Colonic mucosa (tissue), 4 donors: ENCODE results near the gene NRM. TPM values are rescaled to one million over a fixed set of nuclear protein-coding genes. Genes with fewer than 3 reads are reported as not detected.
"Not testable (repeated sequence)": the region's sequence is repeated elsewhere in the genome, so short reads cannot be mapped to it uniquely, and the experiment has no call there.

Experiments
- DNase-seq: peaks from one replicate; pipeline ENCODE4 v3.0.0-alpha.2; 2020
- H3K27ac ChIP-seq: fragments of 200-600 bp; one replicate; pipeline ENCODE4 v1.8.0; 2021
- H3K27me3 ChIP-seq: fragments of 200-600 bp; one replicate; pipeline ENCODE4 v1.8.0; 2021
- H3K36me3 ChIP-seq: fragments of 200-600 bp; one replicate; pipeline ENCODE4 v1.8.0; 2021
- H3K4me1 ChIP-seq: fragments of 200-600 bp; one replicate; pipeline ENCODE4 v1.8.0; 2021; ENCODE audit warnings: mild to moderate bottlenecking
- H3K4me3 ChIP-seq: fragments of 200-600 bp; one replicate; pipeline ENCODE4 v1.8.0; 2021
- H3K9ac ChIP-seq, 2 donors: one replicate each; pipeline ENCODE4 v1.7.0; 2013; ENCODE audit warnings: control low read depth in 2 of 2, low read depth in 2 of 2, low read length in 2 of 2
- H3K9me3 ChIP-seq: fragments of 200-600 bp; one replicate; pipeline ENCODE4 v1.8.0; 2021
- CTCF ChIP-seq: fragments of 200-600 bp; IDR thresholded peaks from one replicate; pipeline ENCODE4 v1.8.0; 2022; ENCODE audit warnings: antibody characterized with exemption, mild to moderate bottlenecking
- intact Hi-C: fragments of 100-400 bp; cut with DNase I; formaldehyde crosslinking; loops from one replicate; pipeline ENCODE4 v1.14.1; 2022
- total RNA-seq, 2 donors: library from RNA; stranded (reverse); fragmentation: NEBNext Ultra II Directional in 1 of 2; extraction: Animal tissue kit (Norgen Biotek cat#: 25700) in 1 of 2; gene quantifications; one replicate each; pipeline ENCODE4 v1.2.1, GENCODE V29; 2021
- donor health status: healthy.
- donor health status: DM: no; HTN: no; CAD: no.
- donor health status: DM: no; HTN: no; CAD: no.

Gene NRM
- total RNA-seq, 2 donors from 2014 or later: 7.4 to 19.2 TPM

- Histone ChIP-seq H3K36me3 (peaks cover 25% of the 10 kb centered on the region), H3K9me3 (no peaks in the 10 kb centered on the region), H3K27me3 (no peaks in the 10 kb centered on the region), H3K9ac (no peak overlapping the region), H3K4me1 (no peaks in the 10 kb centered on the region), H3K4me3 (no peak overlapping the region), H3K27ac (no peak overlapping the region)
- intact Hi-C loops: no loop called here
- no peak for TF ChIP-seq CTCF
- DNase-seq: no peak
These were observed 25.6 kb downstream of the NRM start for GRCh38 chr6:30664994-30665767.

GRCh38 chr6:30657922-30658321 is 32.9 kb downstream of the NRM start:
- H3K9me3 ChIP-seq, intact Hi-C loops, H3K27me3 ChIP-seq, H3K27ac ChIP-seq, DNase-seq, H3K9ac ChIP-seq, H3K4me3 ChIP-seq, H3K4me1 ChIP-seq: not testable (repeated sequence)
- H3K36me3 ChIP-seq: peaks cover 24% of the 10 kb centered on the region

- no peak for TF ChIP-seq CTCF
- Histone ChIP-seq H3K27me3 (no peaks in the 10 kb centered on the region), H3K4me3 (no peak overlapping the region), H3K36me3 (peaks cover 24% of the 10 kb centered on the region), H3K9ac (no peak overlapping the region), H3K4me1 (no peaks in the 10 kb centered on the region), H3K27ac (no peak overlapping the region), H3K9me3 (no peaks in the 10 kb centered on the region)
- DNase-seq: no peak
- intact Hi-C loops: no loop called here
These were observed 33.3 kb downstream of the NRM start for GRCh38 chr6:30657454-30657853.

- H3K9me3 ChIP-seq: no peaks in the 10 kb centered on the region
- no peak overlapping the region for H3K4me3 ChIP-seq
- no peak overlapping the region for H3K27ac ChIP-seq
- no peak for DNase-seq
- no peak for TF ChIP-seq CTCF
- H3K27me3 ChIP-seq: no peaks in the 10 kb centered on the region
- H3K4me1 ChIP-seq: no peaks in the 10 kb centered on the region
- no peak overlapping the region for H3K9ac ChIP-seq
- intact Hi-C loops: no loop called here
- peaks cover 19% of the 10 kb centered on the region for H3K36me3 ChIP-seq
These were observed 34.3 kb downstream of the NRM start for GRCh38 chr6:30656513-30656912.

- H3K27ac ChIP-seq: no peak overlapping the region
- DNase-seq: no peak
- intact Hi-C loops: no loop called here
- H3K36me3 ChIP-seq: peaks cover 16% of the 10 kb centered on the region
- no peak for TF ChIP-seq CTCF
- no peaks in the 10 kb centered on the region for H3K9me3 ChIP-seq
- H3K4me1 ChIP-seq: no peaks in the 10 kb centered on the region
- H3K9ac ChIP-seq: no peak overlapping the region
- no peak overlapping the region for H3K4me3 ChIP-seq
- H3K27me3 ChIP-seq: no peaks in the 10 kb centered on the region
These were observed 35.1 kb downstream of the NRM start for GRCh38 chr6:30655743-30656094.
